ENCODE data around the gene TNP1. TPM values are rescaled to one million over a fixed set of nuclear protein-coding genes. Genes with fewer than 3 reads are reported as not detected.

Gene TNP1
- total RNA-seq, 2 donors from 2014 or later: 251 TPM; not detected in 1

- no peak overlapping the region for H3K4me3 ChIP-seq
- DNase-seq (ENCODE audit: low spot score): no peak
- H3K4me1 ChIP-seq (replicated peaks): no peaks in the 10 kb centered on the region
- no peaks in the 10 kb centered on the region for H3K36me3 ChIP-seq
- no peaks in the 10 kb centered on the region for H3K9me3 ChIP-seq
- no peak overlapping the region for H3K27ac ChIP-seq
- TF ChIP-seq POLR2A (IDR thresholded peaks at IDR 0.05) (no peak), POLR2AphosphoS5 (IDR thresholded peaks at IDR 0.05) (no peak), CTCF (IDR thresholded peaks at IDR 0.05) (no peak)
- WGBS: 91% methylated on average over 2 of the region's 2 CpGs
- intact Hi-C loops (cut with DNase I): no loop called here
- H3K27me3 ChIP-seq (replicated peaks; ENCODE audit: insufficient read depth): no peaks in the 10 kb centered on the region
These were observed 16.0 kb upstream of the TNP1 start for GRCh38 chr2:216875862-216876261.

DNA sequence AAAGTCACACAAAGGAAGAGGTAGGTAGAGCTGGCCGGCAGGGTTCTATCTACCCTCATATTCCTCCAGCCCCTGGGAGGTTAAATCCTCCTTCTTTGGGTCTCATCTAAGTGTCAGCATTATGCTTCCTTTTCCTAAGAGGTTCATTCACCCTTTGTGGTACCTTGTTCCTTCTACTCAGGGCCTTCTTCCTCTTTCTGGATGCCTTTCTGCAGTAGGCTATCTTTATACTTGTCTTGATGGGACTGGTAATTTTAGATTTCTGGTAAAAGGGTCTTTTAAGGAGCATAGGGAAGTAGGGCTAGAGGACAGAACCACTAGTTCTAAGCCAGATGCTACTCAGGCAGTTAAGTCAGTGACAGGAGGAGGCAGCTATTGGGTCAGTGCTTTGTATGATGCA is 13.7 kb upstream of the TNP1 start:
- Histone ChIP-seq H3K9me3 (no peaks in the 10 kb centered on the region), H3K4me3 (no peak overlapping the region), H3K36me3 (no peaks in the 10 kb centered on the region), H3K27me3 (replicated peaks; ENCODE audit: insufficient read depth) (no peaks in the 10 kb centered on the region), H3K4me1 (replicated peaks) (no peaks in the 10 kb centered on the region), H3K27ac (no peak overlapping the region)
- DNase-seq (ENCODE audit: low spot score): no peak
- TF ChIP-seq POLR2AphosphoS5 (IDR thresholded peaks at IDR 0.05) (no peak), CTCF (IDR thresholded peaks at IDR 0.05) (no peak), POLR2A (IDR thresholded peaks at IDR 0.05) (no peak)
- WGBS: 86% methylated on average over 1 of the region's 1 CpG
- intact Hi-C loops (cut with DNase I): no loop called here

GRCh38 chr2:216872624-216873023 is 12.8 kb upstream of the TNP1 start:
- Histone ChIP-seq H3K27ac (no peak overlapping the region), H3K4me1 (replicated peaks) (no peaks in the 10 kb centered on the region)
- WGBS: 96% methylated on average over 3 of the region's 3 CpGs

DNA sequence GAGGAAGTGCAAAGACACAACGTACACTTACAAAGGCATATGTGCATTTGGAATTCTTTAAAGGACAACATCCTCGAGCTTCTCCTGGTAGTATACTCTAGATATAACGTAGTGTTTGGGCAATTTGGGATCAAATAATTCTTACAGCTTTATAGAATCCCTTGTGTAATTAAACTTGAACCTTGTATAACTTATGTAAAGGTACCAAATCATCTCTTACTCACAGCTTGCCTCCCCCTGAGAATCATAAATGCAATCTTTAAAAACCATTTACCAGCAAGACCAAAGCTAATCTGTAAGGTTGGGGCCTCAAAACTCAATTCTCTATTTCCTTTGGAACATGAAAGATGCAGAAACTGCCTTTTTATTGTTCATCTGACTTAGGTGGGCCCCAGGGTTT is 12.2 kb upstream of the TNP1 start:
- H3K36me3 ChIP-seq: no peaks in the 10 kb centered on the region
- no peaks in the 10 kb centered on the region for H3K9me3 ChIP-seq
- H3K27me3 ChIP-seq (replicated peaks; ENCODE audit: insufficient read depth): no peaks in the 10 kb centered on the region
- 90% methylated on average over 3 of the region's 3 CpGs for WGBS
- intact Hi-C loops (cut with DNase I): no loop called here
- H3K27ac ChIP-seq: no peak overlapping the region
- no peak overlapping the region for H3K4me3 ChIP-seq
- H3K4me1 ChIP-seq (replicated peaks): no peaks in the 10 kb centered on the region
- no peak for TF ChIP-seq POLR2AphosphoS5 (IDR thresholded peaks at IDR 0.05)
- no peak for TF ChIP-seq POLR2A (IDR thresholded peaks at IDR 0.05)
- TF ChIP-seq CTCF (IDR thresholded peaks at IDR 0.05): no peak
- no peak for DNase-seq (ENCODE audit: low spot score)

More at GRCh38 chr2:216872624-216873023, 12.8 kb upstream of the TNP1 start:
- H3K4me3 ChIP-seq: no peak overlapping the region
- H3K36me3 ChIP-seq: no peaks in the 10 kb centered on the region
- H3K27me3 ChIP-seq (replicated peaks; ENCODE audit: insufficient read depth): no peaks in the 10 kb centered on the region
- intact Hi-C loops (cut with DNase I): no loop called here
- TF ChIP-seq POLR2AphosphoS5 (IDR thresholded peaks at IDR 0.05) (no peak), CTCF (IDR thresholded peaks at IDR 0.05) (no peak), POLR2A (IDR thresholded peaks at IDR 0.05) (no peak)
- no peaks in the 10 kb centered on the region for H3K9me3 ChIP-seq
- DNase-seq (ENCODE audit: low spot score): no peak

GRCh38 chr2:216871333-216871934 is 11.6 kb upstream of the TNP1 start:
- no peaks in the 10 kb centered on the region for H3K9me3 ChIP-seq
- H3K27ac ChIP-seq: no peak overlapping the region
- no peaks in the 10 kb centered on the region for H3K36me3 ChIP-seq
- no peak overlapping the region for H3K4me3 ChIP-seq
- 71% methylated on average over 4 of the region's 4 CpGs for WGBS
- no peaks in the 10 kb centered on the region for H3K4me1 ChIP-seq (replicated peaks)
- DNase-seq (ENCODE audit: low spot score): no peak
- H3K27me3 ChIP-seq (replicated peaks; ENCODE audit: insufficient read depth): no peaks in the 10 kb centered on the region
- intact Hi-C loops (cut with DNase I): no loop called here
- TF ChIP-seq POLR2AphosphoS5 (IDR thresholded peaks at IDR 0.05): no peak
- no peak for TF ChIP-seq POLR2A (IDR thresholded peaks at IDR 0.05)
- no peak for TF ChIP-seq CTCF (IDR thresholded peaks at IDR 0.05)
